ENCODE data around the gene FKBP15. TPM values are rescaled to one million over a fixed set of nuclear protein-coding genes. Genes with fewer than 3 reads are reported as not detected.

FKBP15 gene
- polyA plus RNA-seq, 2 donors: 10.5 to 11.6 TPM

DNA sequence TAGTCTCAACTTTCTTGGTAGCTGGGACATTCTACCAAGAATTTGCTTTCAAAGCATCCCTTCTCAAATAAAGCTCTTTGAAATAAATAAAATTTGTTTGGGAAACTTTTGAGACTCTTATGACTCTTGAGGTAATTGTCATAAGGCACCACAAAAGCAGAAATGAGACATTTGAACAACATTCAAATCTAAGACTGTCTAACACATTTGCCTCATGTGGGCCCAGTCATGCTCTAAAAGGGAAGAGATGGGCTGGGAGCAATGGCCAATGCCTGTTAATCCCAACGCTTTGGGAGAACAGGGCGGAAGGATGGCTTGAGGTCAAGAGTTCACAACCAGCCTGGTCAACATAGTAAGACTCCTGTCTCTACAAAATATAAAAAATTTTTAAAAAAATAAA is 43.8 kb downstream of the FKBP15 start:
- H3K4me3 ChIP-seq (ENCODE audit: low read depth in 1 of 2, low read length in 2 of 2): no peak overlapping the region
- 95 to 97% methylated on average over 2 of the region's 2 CpGs for WGBS, 2 donors
- peaks cover 24 to 30% of the 10 kb centered on the region in 2 donors for H3K36me3 ChIP-seq (ENCODE audit: control insufficient read depth in 2 of 2, insufficient read depth in 2 of 2, low read length in 1 of 2)
- H3K27me3 ChIP-seq (ENCODE audit: control insufficient read depth in 1 of 2, insufficient read depth in 2 of 2, low read length in 2 of 2): no peaks in the 10 kb centered on the region
- no peaks in the 10 kb centered on the region for H3K4me1 ChIP-seq (ENCODE audit: control insufficient read depth in 2 of 2, insufficient read depth in 2 of 2, low read length in 1 of 2)
- no peak overlapping the region for H3K27ac ChIP-seq (ENCODE audit: low read depth in 2 of 2, low read length in 1 of 2)
- no peaks in the 10 kb centered on the region for H3K9me3 ChIP-seq (ENCODE audit: control insufficient read depth in 2 of 2, insufficient read depth in 1 of 2, low read depth in 1 of 2, low read length in 1 of 2)

DNA sequence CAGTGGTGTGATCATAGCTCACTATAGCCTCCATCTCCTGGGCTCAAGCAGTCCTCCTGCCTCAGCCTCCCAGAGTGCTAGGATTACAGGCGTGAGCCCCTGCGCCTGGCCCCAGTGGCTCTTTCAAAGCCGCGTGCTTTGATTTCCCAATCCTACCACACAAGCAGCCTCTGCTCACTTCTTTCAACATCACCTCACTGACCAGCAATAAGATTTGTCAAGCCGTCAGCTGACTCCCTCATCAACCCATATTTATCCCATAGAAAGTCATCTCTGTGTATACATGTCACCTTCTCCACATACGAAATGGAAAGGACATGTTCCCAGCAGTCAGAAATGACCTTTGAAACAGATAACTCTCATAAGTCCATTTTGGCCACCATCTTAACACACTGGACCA is 44.3 kb downstream of the FKBP15 start:
- no peak overlapping the region for H3K4me3 ChIP-seq (ENCODE audit: low read depth in 1 of 2, low read length in 2 of 2)
- H3K9me3 ChIP-seq (ENCODE audit: control insufficient read depth in 2 of 2, insufficient read depth in 1 of 2, low read depth in 1 of 2, low read length in 1 of 2): no peaks in the 10 kb centered on the region
- H3K27ac ChIP-seq (ENCODE audit: low read depth in 2 of 2, low read length in 1 of 2): no peak overlapping the region
- no peaks in the 10 kb centered on the region for H3K27me3 ChIP-seq (ENCODE audit: control insufficient read depth in 1 of 2, insufficient read depth in 2 of 2, low read length in 2 of 2)
- H3K4me1 ChIP-seq (ENCODE audit: control insufficient read depth in 2 of 2, insufficient read depth in 2 of 2, low read length in 1 of 2): no peaks in the 10 kb centered on the region
- WGBS, 2 donors: 95 to 98% methylated on average over 6 of the region's 6 CpGs
- peaks cover 21 to 27% of the 10 kb centered on the region in 2 donors for H3K36me3 ChIP-seq (ENCODE audit: control insufficient read depth in 2 of 2, insufficient read depth in 2 of 2, low read length in 1 of 2)

DNA sequence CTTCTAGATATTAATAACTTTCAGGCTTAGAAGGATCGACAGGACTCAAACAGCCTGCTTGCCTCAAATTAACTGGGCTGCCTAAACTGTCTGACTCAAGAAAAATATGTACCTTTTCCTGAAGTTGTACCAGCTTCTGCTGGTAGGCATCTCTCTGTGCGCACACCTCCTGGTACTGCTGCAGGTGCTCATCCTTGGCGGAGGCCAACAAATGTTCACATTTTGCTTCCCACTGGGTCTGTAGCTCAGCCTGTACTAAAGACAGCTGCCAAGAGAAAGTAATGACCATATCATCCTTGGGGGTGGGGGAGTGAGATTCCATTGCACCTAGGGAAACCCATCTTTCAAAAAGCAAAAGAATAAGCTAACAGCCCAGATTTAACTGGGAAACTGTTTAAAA is 47.7 kb downstream of the FKBP15 start:
- Histone ChIP-seq H3K27ac (ENCODE audit: low read depth in 2 of 2, low read length in 1 of 2) (no peak overlapping the region), H3K9me3 (ENCODE audit: control insufficient read depth in 2 of 2, insufficient read depth in 1 of 2, low read depth in 1 of 2, low read length in 1 of 2) (no peaks in the 10 kb centered on the region), H3K36me3 (ENCODE audit: control insufficient read depth in 2 of 2, insufficient read depth in 2 of 2, low read length in 1 of 2) (peaks cover 21 to 42% of the 10 kb centered on the region in 2 donors), H3K27me3 (ENCODE audit: control insufficient read depth in 1 of 2, insufficient read depth in 2 of 2, low read length in 2 of 2) (no peaks in the 10 kb centered on the region), H3K4me3 (ENCODE audit: low read depth in 1 of 2, low read length in 2 of 2) (no peak overlapping the region), H3K4me1 (ENCODE audit: control insufficient read depth in 2 of 2, insufficient read depth in 2 of 2, low read length in 1 of 2) (no peaks in the 10 kb centered on the region)
- WGBS, 2 donors: 95 to 97% methylated on average over 3 of the region's 3 CpGs

- H3K9me3 ChIP-seq (ENCODE audit: control insufficient read depth in 2 of 2, insufficient read depth in 1 of 2, low read depth in 1 of 2, low read length in 1 of 2): no peaks in the 10 kb centered on the region
- peaks cover 32 to 56% of the 10 kb centered on the region in 2 donors for H3K36me3 ChIP-seq (ENCODE audit: control insufficient read depth in 2 of 2, insufficient read depth in 2 of 2, low read length in 1 of 2)
- H3K27me3 ChIP-seq (ENCODE audit: control insufficient read depth in 1 of 2, insufficient read depth in 2 of 2, low read length in 2 of 2): no peaks in the 10 kb centered on the region
- H3K4me3 ChIP-seq (ENCODE audit: low read depth in 1 of 2, low read length in 2 of 2): no peak overlapping the region
- H3K27ac ChIP-seq (ENCODE audit: low read depth in 2 of 2, low read length in 1 of 2): no peak overlapping the region
- WGBS, 2 donors: 94 to 97% methylated on average over 5 of the region's 5 CpGs
- H3K4me1 ChIP-seq (ENCODE audit: control insufficient read depth in 2 of 2, insufficient read depth in 2 of 2, low read length in 1 of 2): no peaks in the 10 kb centered on the region
Observed at GRCh38 chr9:113168809-113169208, 52.3 kb downstream of the FKBP15 start.

GRCh38 chr9:113166039-113166438 is 55.0 kb downstream of the FKBP15 start:
- Histone ChIP-seq H3K36me3 (ENCODE audit: control insufficient read depth in 2 of 2, insufficient read depth in 2 of 2, low read length in 1 of 2) (peaks cover 36 to 59% of the 10 kb centered on the region in 2 donors), H3K27me3 (ENCODE audit: control insufficient read depth in 1 of 2, insufficient read depth in 2 of 2, low read length in 2 of 2) (no peaks in the 10 kb centered on the region), H3K4me1 (ENCODE audit: control insufficient read depth in 2 of 2, insufficient read depth in 2 of 2, low read length in 1 of 2) (no peaks in the 10 kb centered on the region), H3K4me3 (ENCODE audit: low read depth in 1 of 2, low read length in 2 of 2) (no peak overlapping the region), H3K27ac (ENCODE audit: low read depth in 2 of 2, low read length in 1 of 2) (no peak overlapping the region), H3K9me3 (ENCODE audit: control insufficient read depth in 2 of 2, insufficient read depth in 1 of 2, low read depth in 1 of 2, low read length in 1 of 2) (no peaks in the 10 kb centered on the region)
- WGBS, 2 donors: 89 to 91% methylated on average over 4 of the region's 4 CpGs

GRCh38 chr9:113164536-113165300 is 56.4 kb downstream of the FKBP15 start:
- 50 to 60% methylated on average over 4 of the region's 4 CpGs for WGBS, 2 donors
- Histone ChIP-seq H3K4me1 (ENCODE audit: control insufficient read depth in 2 of 2, insufficient read depth in 2 of 2, low read length in 1 of 2) (no peaks in the 10 kb centered on the region), H3K4me3 (ENCODE audit: low read depth in 1 of 2, low read length in 2 of 2) (no peak overlapping the region), H3K27me3 (ENCODE audit: control insufficient read depth in 1 of 2, insufficient read depth in 2 of 2, low read length in 2 of 2) (no peaks in the 10 kb centered on the region), H3K27ac (ENCODE audit: low read depth in 2 of 2, low read length in 1 of 2) (no peak overlapping the region), H3K9me3 (ENCODE audit: control insufficient read depth in 2 of 2, insufficient read depth in 1 of 2, low read depth in 1 of 2, low read length in 1 of 2) (no peaks in the 10 kb centered on the region), H3K36me3 (ENCODE audit: control insufficient read depth in 2 of 2, insufficient read depth in 2 of 2, low read length in 1 of 2) (peaks cover 36 to 58% of the 10 kb centered on the region in 2 donors)

GRCh38 chr9:113163001-113163400 is 58.1 kb downstream of the FKBP15 start:
- H3K36me3 ChIP-seq (ENCODE audit: control insufficient read depth in 2 of 2, insufficient read depth in 2 of 2, low read length in 1 of 2): peaks cover 28 to 46% of the 10 kb centered on the region in 2 donors
- no peak overlapping the region for H3K4me3 ChIP-seq (ENCODE audit: low read depth in 1 of 2, low read length in 2 of 2)
- no peak overlapping the region for H3K27ac ChIP-seq (ENCODE audit: low read depth in 2 of 2, low read length in 1 of 2)
- no peaks in the 10 kb centered on the region for H3K9me3 ChIP-seq (ENCODE audit: control insufficient read depth in 2 of 2, insufficient read depth in 1 of 2, low read depth in 1 of 2, low read length in 1 of 2)
- H3K27me3 ChIP-seq (ENCODE audit: control insufficient read depth in 1 of 2, insufficient read depth in 2 of 2, low read length in 2 of 2): no peaks in the 10 kb centered on the region
- WGBS, 2 donors: 64 to 65% methylated on average over 3 of the region's 3 CpGs
- H3K4me1 ChIP-seq (ENCODE audit: control insufficient read depth in 2 of 2, insufficient read depth in 2 of 2, low read length in 1 of 2): no peaks in the 10 kb centered on the region

GRCh38 chr9:113160571-113160970 is 60.5 kb downstream of the FKBP15 start:
- H3K27me3 ChIP-seq (ENCODE audit: control insufficient read depth in 1 of 2, insufficient read depth in 2 of 2, low read length in 2 of 2): no peaks in the 10 kb centered on the region
- H3K9me3 ChIP-seq (ENCODE audit: control insufficient read depth in 2 of 2, insufficient read depth in 1 of 2, low read depth in 1 of 2, low read length in 1 of 2): no peaks in the 10 kb centered on the region
- no peak overlapping the region for H3K27ac ChIP-seq (ENCODE audit: low read depth in 2 of 2, low read length in 1 of 2)
- H3K4me3 ChIP-seq (ENCODE audit: low read depth in 1 of 2, low read length in 2 of 2): no peak overlapping the region
- no peaks in the 10 kb centered on the region for H3K4me1 ChIP-seq (ENCODE audit: control insufficient read depth in 2 of 2, insufficient read depth in 2 of 2, low read length in 1 of 2)
- WGBS, 2 donors: 41% methylated on average over 3 of the region's 3 CpGs
- H3K36me3 ChIP-seq (ENCODE audit: control insufficient read depth in 2 of 2, insufficient read depth in 2 of 2, low read length in 1 of 2): peaks cover 18 to 30% of the 10 kb centered on the region in 2 donors

- no peaks in the 10 kb centered on the region for H3K4me1 ChIP-seq (ENCODE audit: control insufficient read depth in 2 of 2, insufficient read depth in 2 of 2, low read length in 1 of 2)
- no peak overlapping the region for H3K4me3 ChIP-seq (ENCODE audit: low read depth in 1 of 2, low read length in 2 of 2)
- peaks cover 13 to 24% of the 10 kb centered on the region in 2 donors for H3K36me3 ChIP-seq (ENCODE audit: control insufficient read depth in 2 of 2, insufficient read depth in 2 of 2, low read length in 1 of 2)
- no peaks in the 10 kb centered on the region for H3K27me3 ChIP-seq (ENCODE audit: control insufficient read depth in 1 of 2, insufficient read depth in 2 of 2, low read length in 2 of 2)
- H3K27ac ChIP-seq (ENCODE audit: low read depth in 2 of 2, low read length in 1 of 2): no peak overlapping the region
- WGBS, 2 donors: 81 to 89% methylated on average over 5 of the region's 5 CpGs
- H3K9me3 ChIP-seq (ENCODE audit: control insufficient read depth in 2 of 2, insufficient read depth in 1 of 2, low read depth in 1 of 2, low read length in 1 of 2): no peaks in the 10 kb centered on the region
Observed at GRCh38 chr9:113158446-113158845, 62.6 kb downstream of the FKBP15 start.

- Histone ChIP-seq H3K36me3 (ENCODE audit: control insufficient read depth in 2 of 2, insufficient read depth in 2 of 2, low read length in 1 of 2) (peaks cover 3 to 15% of the 10 kb centered on the region in 2 donors), H3K4me3 (ENCODE audit: low read depth in 1 of 2, low read length in 2 of 2) (no peak overlapping the region), H3K27me3 (ENCODE audit: control insufficient read depth in 1 of 2, insufficient read depth in 2 of 2, low read length in 2 of 2) (no peaks in the 10 kb centered on the region), H3K27ac (ENCODE audit: low read depth in 2 of 2, low read length in 1 of 2) (no peak overlapping the region), H3K9me3 (ENCODE audit: control insufficient read depth in 2 of 2, insufficient read depth in 1 of 2, low read depth in 1 of 2, low read length in 1 of 2) (no peaks in the 10 kb centered on the region), H3K4me1 (ENCODE audit: control insufficient read depth in 2 of 2, insufficient read depth in 2 of 2, low read length in 1 of 2) (peaks cover 0 to 3% of the 10 kb centered on the region in 2 donors)
- WGBS, 2 donors: 68 to 81% methylated on average over 1 of the region's 1 CpG
Observed at GRCh38 chr9:113156880-113157279, 64.2 kb downstream of the FKBP15 start.
